Pancreas (tissue), 10 donors: ENCODE data around the gene CAMK2N2. TPM values are rescaled to one million over a fixed set of nuclear protein-coding genes. Genes with fewer than 3 reads are reported as not detected.

Experiments used
- ATAC-seq, 4 donors: fragments of 200-7000 bp; cut with Tn5 transposase; one replicate each; pipeline versions ENCODE4 v1.8.0 to v1.9.1; 2020; ENCODE audit warnings: mild to moderate bottlenecking in 4 of 4, moderate library complexity in 4 of 4
- DNase-seq, 6 donors: peaks; one replicate each; pipeline ENCODE4 v3.0.0-alpha.2; 2020
- FAIRE-seq: peaks from 2 replicates; lab custom pipeline; 2012; peaks lifted over from hg19 to GRCh38; lab: Jason Lieb, UNC
- H3K27ac ChIP-seq, 4 donors: fragments of 200-600 bp; sonication (generic); 1 replicate in 3 of 4; 2 replicates in 1 of 4; pipeline versions ENCODE4 v1.5.0 to v1.8.0; 2020
- H3K27me3 ChIP-seq, 4 donors: fragments of 200-600 bp; one replicate each; pipeline ENCODE4 v1.8.0; 2021
- H3K36me3 ChIP-seq, 3 donors: fragments of 200-600 bp; sonication (generic) in 1 of 3; one replicate each; pipeline versions ENCODE4 v1.5.0 to v1.8.0; 2020 to 2021
- H3K4me1 ChIP-seq, 3 donors: fragments of 200-600 bp; one replicate each; pipeline ENCODE4 v1.8.0; 2021
- H3K4me3 ChIP-seq, 4 donors: fragments of 200-600 bp; sonication (generic) in 2 of 4; one replicate each; pipeline versions ENCODE4 v1.5.0 to v1.8.0; 2020 to 2021
- H3K9me3 ChIP-seq, 4 donors: fragments of 200-600 bp; one replicate each; pipeline ENCODE4 v1.8.0; 2021
- CTCF ChIP-seq, 4 donors: fragments of 200-600 bp; sonication (generic) in 3 of 4; IDR thresholded peaks; one replicate each; pipeline versions ENCODE4 v1.5.0 to v1.8.0; 2021; ENCODE audit warnings: antibody characterized with exemption in 4 of 4
- WGBS, 2 donors: extraction: QIAGEN DNeasy Blood & Tissue Kit; methylation state at CpG; one replicate each; pipeline ENCODE4 v1.1.7; 2013; 5-methylcytosine and 5-hydroxymethylcytosine counted together
- intact Hi-C, 3 donors: fragments of 100-400 bp; cut with DNase I; formaldehyde crosslinking; loops; one replicate each; pipeline versions ENCODE4 v1.11.1 to v1.14.2; 2022
- polyA plus RNA-seq, 2 donors: library from polyadenylated mRNA; stranded (reverse); fragments of 200-250 nt; gene quantifications; one replicate each; pipeline ENCODE4 v1.2.3, GENCODE V29; 2013
- total RNA-seq, 6 donors: library from RNA; stranded (reverse); fragmentation: NEBNext Ultra II Directional in 4 of 6; extraction: Animal tissue kit (Norgen Biotek cat#: 25700) in 4 of 6; gene quantifications; one replicate each; pipeline versions ENCODE4 v1.2.1 to v1.2.4, GENCODE V29; 2021 to 2023
- donor health status: healthy with polysubstance abuse.
- donor health status: DM: no; HTN: no; CAD: no; lungs with moderate emphysema.
- donor health status: DM: no; HTN: no; CAD: no.
- donor health status: control.
- donor health status: control.
- donor health status: Bipolar disorder and iron deficiency.
- donor health status: DM: yes; HTN: yes; CAD: no.
- donor health status: DM: no; HTN: no; CAD: no.
- donor health status: DM: no; HTN: no; CAD: no.
- donor health status: DM: yes; HTN: yes; CAD: no.

CAMK2N2 gene
- total and polyA plus RNA-seq, 8 donors, result 7.5 to 33.7 (median 15.7) TPM

- WGBS, 2 donors, result 67 to 73% methylated on average over 13 of the region's 13 CpGs
- intact Hi-C loops, result loop anchor here in 1 of 3 donors (10.0 kb wide), 2 partner anchors 94 to 344 kb away; no protein-coding TSS in a partner anchor
- FAIRE-seq (no peak), DNase-seq (no peak), ATAC-seq (no peak)
- no peaks in the 10 kb centered on the region for H3K9me3 ChIP-seq
- H3K27ac ChIP-seq, result no peak overlapping the region
- no peak overlapping the region for H3K4me3 ChIP-seq
- no peaks in the 10 kb centered on the region for H3K27me3 ChIP-seq
- no peak for TF ChIP-seq CTCF (IDR thresholded peaks at IDR 0.05)
- H3K36me3 ChIP-seq, result peaks cover 0 to 10% (median 5%) of the 10 kb centered on the region in 3 donors
- H3K4me1 ChIP-seq, result peaks cover 0 to 8% (median 0%) of the 10 kb centered on the region in 3 donors
These were observed 23.0 kb downstream of the CAMK2N2 start for GRCh38 chr3:184238246-184238818.

DNA sequence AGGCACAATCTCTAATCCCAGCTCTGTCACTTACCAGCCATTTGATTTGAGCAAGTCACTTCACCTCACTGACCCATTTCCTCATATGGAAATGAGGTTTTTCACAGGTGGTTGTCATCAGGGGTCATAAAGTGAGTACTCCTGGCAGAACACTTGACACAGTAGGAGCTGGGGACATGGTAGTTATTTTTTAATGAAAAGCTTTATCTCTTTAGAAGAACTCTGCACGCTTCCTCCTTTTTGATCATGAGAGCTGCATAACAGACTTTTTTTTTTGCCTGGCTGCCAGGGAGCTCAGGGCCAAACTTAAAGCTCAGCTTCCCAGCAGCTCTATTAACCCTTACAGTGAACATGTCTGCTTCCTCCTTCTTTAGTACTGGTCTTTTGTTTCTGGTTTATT is 23.5 kb downstream of the CAMK2N2 start:
- no peak for TF ChIP-seq CTCF (IDR thresholded peaks at IDR 0.05)
- ATAC-seq (no peak), FAIRE-seq (no peak), DNase-seq (no peak)
- H3K4me3 ChIP-seq, result no peak overlapping the region
- peaks cover 0 to 8% (median 0%) of the 10 kb centered on the region in 3 donors for H3K4me1 ChIP-seq
- H3K27ac ChIP-seq, result no peak overlapping the region
- H3K9me3 ChIP-seq, result no peaks in the 10 kb centered on the region
- peaks cover 0 to 5% (median 0%) of the 10 kb centered on the region in 3 donors for H3K36me3 ChIP-seq
- intact Hi-C loops, result loop anchor here in 1 of 3 donors (10.0 kb wide), 2 partner anchors 93 to 343 kb away; no protein-coding TSS in a partner anchor
- no peaks in the 10 kb centered on the region for H3K27me3 ChIP-seq
- WGBS, 2 donors, result 39 to 55% methylated on average over 1 of the region's 1 CpG

DNA sequence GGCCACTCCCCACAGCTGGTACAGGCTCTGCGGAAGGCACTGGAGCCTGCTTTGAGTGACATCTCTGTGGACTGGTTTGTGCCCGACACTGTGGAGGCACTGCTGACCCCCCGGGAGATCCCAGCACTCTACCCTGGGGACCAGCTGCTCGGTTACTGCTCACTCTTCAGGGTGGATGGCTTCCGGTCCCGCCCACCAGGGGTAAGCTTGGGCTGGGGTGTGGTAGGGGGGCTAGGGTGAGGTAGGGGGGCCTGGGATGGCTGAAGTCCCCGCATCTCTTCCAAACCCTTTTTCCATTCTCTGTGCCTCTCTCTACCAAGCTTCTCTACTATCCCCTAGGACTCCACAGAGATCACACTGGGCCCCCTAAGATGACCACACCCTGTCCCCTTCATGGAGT is 24.1 kb downstream of the CAMK2N2 start:
- no peak for FAIRE-seq
- WGBS, 2 donors, result 80 to 85% methylated on average over 7 of the region's 7 CpGs
- H3K27ac ChIP-seq, result no peak overlapping the region
- no peaks in the 10 kb centered on the region for H3K36me3 ChIP-seq
- no peak overlapping the region for H3K4me3 ChIP-seq
- H3K9me3 ChIP-seq, result no peaks in the 10 kb centered on the region
- no peak for ATAC-seq
- H3K27me3 ChIP-seq, result no peaks in the 10 kb centered on the region
- no peak for TF ChIP-seq CTCF (IDR thresholded peaks at IDR 0.05)
- H3K4me1 ChIP-seq, result peaks cover 0 to 8% (median 0%) of the 10 kb centered on the region in 3 donors
- DNase-seq, result no peak
- intact Hi-C loops, result loop anchor here in 1 of 3 donors (10.0 kb wide), 2 partner anchors 92 to 342 kb away; no protein-coding TSS in a partner anchor

GRCh38 chr3:184236636-184237035 is 24.7 kb downstream of the CAMK2N2 start:
- intact Hi-C loops, result loop anchor here in 1 of 3 donors (10.0 kb wide), 2 partner anchors 92 to 342 kb away; no protein-coding TSS in a partner anchor
- DNase-seq (no peak), FAIRE-seq (no peak), ATAC-seq (no peak)
- Histone ChIP-seq H3K36me3 (no peaks in the 10 kb centered on the region), H3K4me1 (peaks cover 0 to 7% (median 0%) of the 10 kb centered on the region in 3 donors), H3K27me3 (no peaks in the 10 kb centered on the region), H3K27ac (no peak overlapping the region), H3K4me3 (no peak overlapping the region), H3K9me3 (no peaks in the 10 kb centered on the region)
- WGBS, 2 donors, result 82 to 93% methylated on average over 3 of the region's 3 CpGs
- TF ChIP-seq CTCF (IDR thresholded peaks at IDR 0.05), result no peak

DNA sequence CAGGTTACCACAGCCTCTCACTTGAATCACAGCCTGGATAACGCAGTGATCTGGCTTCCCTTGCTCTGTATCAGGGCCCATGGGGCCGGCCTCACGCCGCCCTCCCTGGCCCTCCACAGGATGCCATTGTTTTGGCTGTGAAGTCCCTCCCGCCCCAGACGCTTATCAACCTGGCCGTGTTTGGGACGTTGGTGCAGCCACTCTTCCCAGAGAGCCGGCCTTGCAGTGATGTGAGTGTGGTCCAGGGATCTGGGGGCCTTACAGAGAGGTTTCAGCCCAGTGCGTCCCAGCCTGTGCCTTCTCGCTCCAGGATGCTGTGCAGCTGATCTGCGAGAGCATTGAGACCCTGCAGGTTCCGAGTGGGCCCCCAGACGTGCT is 25.3 kb downstream of the CAMK2N2 start:
- 67 to 72% methylated on average over 14 of the region's 14 CpGs for WGBS, 2 donors
- DNase-seq, result no peak
- no peaks in the 10 kb centered on the region for H3K36me3 ChIP-seq
- no peak overlapping the region for H3K4me3 ChIP-seq
- no peaks in the 10 kb centered on the region for H3K27me3 ChIP-seq
- H3K27ac ChIP-seq, result no peak overlapping the region
- no peak for ATAC-seq
- H3K4me1 ChIP-seq, result peaks cover 0 to under 1% (median 0%) of the 10 kb centered on the region in 3 donors
- intact Hi-C loops, result loop anchor here in 1 of 3 donors (10.0 kb wide), 2 partner anchors 91 to 341 kb away; no protein-coding TSS in a partner anchor
- TF ChIP-seq CTCF (IDR thresholded peaks at IDR 0.05), result no peak
- H3K9me3 ChIP-seq, result no peaks in the 10 kb centered on the region
- no peak for FAIRE-seq
